Measurements from ENCODE around the gene ZG16. TPM values are rescaled to one million over a fixed set of nuclear protein-coding genes. Genes with fewer than 3 reads are reported as not detected.
"Not testable (repeated sequence)": the region's sequence is repeated elsewhere in the genome, so short reads cannot be mapped to it uniquely, and the experiment has no call there.

The ZG16 gene
- total RNA-seq, 1 experiment from 2014 or later, result 0.07 TPM

GRCh38 chr16:29791845-29792807 lies 14.1 kb downstream of the ZG16 start:
- POLR2A ChIA-PET, result interaction anchor here (2.1 kb wide), 1 partner anchor 16 kb away, joined by 8 read pairs; no protein-coding TSS in a partner anchor
- no TSS peak for BruUV-seq (replicated peaks)
- no peaks in the 10 kb centered on the region for H4K20me1 ChIP-seq (ENCODE audit: insufficient read depth)
- RAD21 ChIA-PET (ENCODE audit: low non-redundant PET in 1 of 2, low total read pairs in 2 of 2, uncharacterized antibody in 2 of 2, unreplicated experiment in 2 of 2), result no interaction called here
- H3K36me3 ChIP-seq (ENCODE audit: control insufficient read depth in 1 of 2, insufficient read depth in 2 of 2, low read length in 2 of 2), result peaks cover 6 to 15% of the 10 kb centered on the region in 2 experiments; a peak in 3 of 4 replicates
- no peaks in the 10 kb centered on the region for H3K9me2 ChIP-seq (ENCODE audit: insufficient read depth)
- H3K9ac ChIP-seq (ENCODE audit: low read length), result peak overlapping the region; percentile 99
- H3K27ac ChIP-seq (ENCODE audit: low read depth, low read length), result peak overlapping the region; percentile 80; the same call in 1 of the 2 replicates
- H2AFZ ChIP-seq (ENCODE audit: low read depth, low read length, poor library complexity, severe bottlenecking), result no peak overlapping the region
- TF ChIP-seq MAX (IDR thresholded peaks at IDR 0.05) (0 out of 2 replicates have a peak, but pooled peaks have one; percentile 16), FOSL1 (IDR thresholded peaks at IDR 0.05; ENCODE audit: low read depth) (no peak)
- ATAC-seq, result no peak
- peak overlapping the region; percentile 83 for H3K4me2 ChIP-seq (ENCODE audit: low read length)
- peak overlapping the region; percentile 90 to 99 for H3K4me3 ChIP-seq (replicated peaks in 1 of 2; ENCODE audit: low read depth in 1 of 2, low read length in 2 of 2)
- CTCF ChIA-PET, result no interaction called here
- H3K79me2 ChIP-seq (ENCODE audit: insufficient read depth, low read length), result peaks cover 66% of the 10 kb centered on the region
- H3K4me1 ChIP-seq (ENCODE audit: control insufficient read depth in 1 of 2, insufficient read depth in 2 of 2, low read length in 2 of 2), result peaks cover 13 to 21% of the 10 kb centered on the region in 2 experiments
- no peak for DNase-seq (ENCODE audit: low read depth, low spot score)
- no peaks in the 10 kb centered on the region for H3K27me3 ChIP-seq (ENCODE audit: insufficient read depth, low read length)
- H3K9me3 ChIP-seq (ENCODE audit: control insufficient read depth in 1 of 2, insufficient read depth in 1 of 2, low read depth in 1 of 2, low read length in 2 of 2), result no peaks in the 10 kb centered on the region
- intact Hi-C loops (cut with micrococcal nuclease), result loop anchor here (2.0 kb wide), 1 partner anchor 13 kb away; no protein-coding TSS in a partner anchor

- CTCF ChIA-PET, result interaction anchor here (1.0 kb wide), 1 partner anchor 23 kb away, joined by 3 read pairs; the partner anchor contains the start of gene PAGR1
- H3K4me2 ChIP-seq (ENCODE audit: low read length); BruUV-seq (replicated peaks); H3K4me3 ChIP-seq (replicated peaks in 1 of 2; ENCODE audit: low read depth in 1 of 2, low read length in 2 of 2); H3K9me2 ChIP-seq (ENCODE audit: insufficient read depth); intact Hi-C loops (cut with micrococcal nuclease); POLR2A ChIA-PET; H4K20me1 ChIP-seq (ENCODE audit: insufficient read depth); H3K9me3 ChIP-seq (ENCODE audit: control insufficient read depth in 1 of 2, insufficient read depth in 1 of 2, low read depth in 1 of 2, low read length in 2 of 2); H3K27me3 ChIP-seq (ENCODE audit: insufficient read depth, low read length); H2AFZ ChIP-seq (ENCODE audit: low read depth, low read length, poor library complexity, severe bottlenecking); H3K9ac ChIP-seq (ENCODE audit: low read length); DNase-seq (ENCODE audit: low read depth, low spot score); ATAC-seq; H3K27ac ChIP-seq (ENCODE audit: low read depth, low read length); RAD21 ChIA-PET (ENCODE audit: low non-redundant PET in 1 of 2, low total read pairs in 2 of 2, uncharacterized antibody in 2 of 2, unreplicated experiment in 2 of 2): not testable (repeated sequence)
- H3K36me3 ChIP-seq (ENCODE audit: control insufficient read depth in 1 of 2, insufficient read depth in 2 of 2, low read length in 2 of 2), result peaks cover 15 to 26% of the 10 kb centered on the region in 2 experiments
- H3K4me1 ChIP-seq (ENCODE audit: control insufficient read depth in 1 of 2, insufficient read depth in 2 of 2, low read length in 2 of 2), result peaks cover 13 to 21% of the 10 kb centered on the region in 2 experiments
- peaks cover 76% of the 10 kb centered on the region for H3K79me2 ChIP-seq (ENCODE audit: insufficient read depth, low read length)
Measured at GRCh38 chr16:29793153-29793552, 15.1 kb downstream of the ZG16 start.
